NCI-H1417 treated with DMSO at 0.1 percent for 48 hours (cell line): Measurements from ENCODE around the gene RHOF.
A peak's percentile ranks its signal among the peaks of the same experiment; 100 is the strongest.

Experiments
- DNase-seq: peaks from one replicate; lab custom pipeline; 2025; lab: John Stamatoyannopoulos, UW

The RHOF gene

GRCh38 chr12:121804417-121805111 is 11.1 kb upstream of the RHOF start:
- DNase-seq, result no peak

DNA sequence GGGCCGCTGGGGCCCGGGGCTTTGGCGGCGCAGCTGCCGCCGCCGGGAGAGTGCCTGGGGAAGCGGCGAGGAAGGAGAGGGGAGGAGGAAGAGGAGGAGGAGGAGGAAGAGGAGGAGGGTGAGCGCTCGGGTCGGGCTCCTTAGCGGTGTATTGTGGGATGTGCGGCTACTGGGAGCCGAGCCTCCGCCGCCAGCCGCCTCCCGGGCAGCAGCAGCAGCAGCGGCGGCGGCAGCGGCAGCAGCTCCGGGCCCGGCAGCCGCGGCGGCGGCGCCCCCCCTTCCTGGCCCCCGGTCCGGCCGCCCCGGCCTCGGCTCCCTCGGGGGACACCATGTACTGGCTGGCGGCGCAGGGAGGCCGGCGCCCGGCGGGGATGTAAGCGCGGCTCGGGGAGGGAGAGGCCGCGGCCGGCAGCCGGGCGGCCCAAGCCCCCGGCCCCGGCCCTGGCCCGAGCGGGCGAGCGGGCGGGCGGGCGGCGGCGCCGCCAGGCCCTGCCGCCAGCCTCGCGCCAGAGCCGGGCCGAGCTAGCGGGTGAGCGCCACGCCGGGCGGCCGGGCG is 10.5 kb upstream of the RHOF start, which contains the start of gene SETD1B:
TSS of gene SETD1B (plus strand) at position 149 of the 556 bp plus-strand sequence. CDS start 729 bp downstream, outside the sequence.
- no peak for DNase-seq

DNA sequence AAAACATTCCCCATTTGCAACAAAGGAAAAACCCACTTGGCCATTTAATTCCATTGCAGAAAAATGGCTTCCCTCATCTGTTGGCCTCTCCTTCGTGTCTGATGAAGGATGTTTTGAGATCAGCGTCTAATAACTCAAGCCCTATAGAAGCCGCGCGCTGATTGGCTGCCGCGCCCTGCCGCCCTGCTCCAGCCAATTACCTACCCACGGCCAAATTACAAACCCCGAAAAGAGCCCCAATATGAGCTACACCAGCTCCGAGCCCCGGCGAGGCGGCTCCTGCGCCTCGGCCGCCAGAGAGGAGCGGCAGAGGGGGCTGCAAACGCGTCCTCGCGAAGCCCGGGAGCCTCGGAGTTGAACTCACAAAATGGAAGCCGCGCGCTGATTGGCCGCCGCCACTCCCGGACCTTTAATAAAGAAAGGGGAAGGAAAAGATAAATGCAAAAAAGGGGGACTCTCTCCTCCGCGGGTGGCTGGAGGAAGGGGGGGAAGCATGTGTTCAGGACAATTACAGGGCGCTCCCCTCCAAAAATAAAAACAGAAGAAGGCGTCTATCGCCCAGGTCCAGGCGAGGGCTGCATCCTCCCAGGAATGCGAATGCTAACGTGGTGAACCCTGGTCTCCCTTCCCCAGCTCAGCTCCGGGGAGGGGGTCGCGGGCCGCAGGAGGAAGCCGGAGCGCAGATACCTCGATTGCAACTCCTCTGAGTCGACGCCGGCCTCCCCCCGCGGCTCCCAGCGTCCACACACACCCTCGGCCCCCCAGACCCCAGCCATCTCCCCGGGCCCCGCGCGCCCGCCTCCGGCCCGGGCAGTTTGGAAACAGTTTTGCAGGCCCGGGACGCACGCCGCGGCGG is 9.6 kb upstream of the RHOF start:
- peak; percentile 96 for DNase-seq

GRCh38 chr12:121802485-121802842 is 9.0 kb upstream of the RHOF start:
- DNase-seq, result no peak

DNA sequence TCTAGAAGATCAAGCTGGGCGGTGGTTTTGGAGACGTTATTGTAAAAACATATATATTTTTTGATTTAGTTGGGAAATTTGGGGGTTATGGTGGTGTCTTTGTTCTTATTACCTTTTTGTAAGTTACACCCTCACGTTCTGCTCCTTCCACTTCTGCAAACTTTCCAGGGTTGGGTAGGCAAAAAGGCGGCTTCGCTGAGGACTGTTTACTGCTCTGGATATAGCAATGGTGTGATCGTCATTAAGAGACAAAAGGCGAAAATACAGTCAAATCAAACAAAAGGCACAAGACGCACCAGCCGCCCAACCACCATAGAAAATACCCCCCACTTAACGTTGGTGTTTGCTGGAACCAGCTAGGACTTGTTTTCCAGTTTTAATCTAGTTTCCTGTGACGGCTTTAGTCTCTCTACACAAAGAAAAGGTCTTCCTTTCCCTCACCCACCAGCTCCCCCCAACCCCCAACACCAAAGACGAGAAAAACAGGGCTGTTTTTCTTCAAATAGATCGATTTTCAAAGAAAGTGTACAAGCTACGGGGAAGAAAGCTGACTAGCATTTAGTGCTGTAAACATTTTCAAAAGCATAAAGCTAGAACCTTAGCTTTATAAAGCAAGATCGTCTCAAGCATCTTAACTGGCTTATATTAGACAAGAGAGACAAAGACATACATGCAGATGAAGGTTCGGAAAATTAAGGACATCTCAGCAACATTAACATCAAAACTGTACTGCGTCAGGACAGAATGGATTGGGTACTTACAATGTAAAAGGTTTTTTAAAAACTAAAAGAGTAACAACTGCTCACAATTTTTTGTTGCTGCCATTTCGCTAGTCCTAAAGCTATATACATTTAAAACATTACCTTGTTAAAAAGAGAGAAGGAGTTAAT is 8.4 kb upstream of the RHOF start:
- DNase-seq, result peak; percentile 37

DNA sequence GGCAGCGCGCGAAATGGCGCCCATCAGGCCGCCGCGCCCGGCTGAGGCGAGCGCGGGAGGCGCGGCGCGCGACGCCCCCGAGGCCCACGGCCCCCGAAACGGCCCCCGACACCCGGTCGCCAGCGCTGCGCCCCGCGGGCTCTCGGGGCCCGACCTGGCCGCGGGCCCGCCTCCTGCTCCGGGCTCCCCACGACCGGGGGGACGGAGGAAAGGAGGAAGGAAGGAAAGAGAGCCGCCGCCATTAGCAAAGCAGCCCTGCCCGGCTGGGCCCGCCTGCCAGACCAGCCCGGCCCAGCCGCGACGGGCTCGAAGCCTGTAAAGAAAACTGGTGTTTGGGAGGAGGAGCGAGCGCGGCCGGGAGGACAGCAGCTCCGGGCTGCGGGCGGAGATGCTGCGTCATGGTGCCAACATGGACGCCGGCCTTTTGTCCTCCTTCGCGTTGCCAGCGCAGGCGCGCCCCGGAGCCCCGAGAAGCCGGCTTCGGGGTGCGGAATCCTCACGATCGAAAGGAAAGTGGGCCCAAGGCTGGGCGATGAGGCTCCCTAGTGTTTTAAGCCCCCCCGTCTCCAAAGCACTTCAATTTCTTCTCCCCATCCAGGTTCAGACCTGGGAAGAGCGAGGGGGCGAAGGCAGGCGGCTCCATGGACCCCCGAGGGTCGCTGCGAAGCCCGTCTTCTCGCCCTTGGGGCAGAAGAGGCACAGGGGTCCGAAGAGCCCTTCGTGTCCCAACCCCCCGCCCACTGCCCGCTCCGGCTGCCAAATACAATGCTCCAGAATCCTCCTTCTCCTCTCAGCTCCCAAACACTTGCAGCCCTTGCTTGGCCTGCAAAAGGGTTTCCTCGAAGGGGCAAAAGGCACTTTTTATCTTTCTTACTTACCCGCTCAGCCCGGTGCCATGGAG is 7.5 kb upstream of the RHOF start:
- DNase-seq, result no peak

GRCh38 chr12:121799842-121800693 is 6.6 kb upstream of the RHOF start:
- no peak for DNase-seq

- peak; percentile 57 for DNase-seq
These were observed 5.8 kb upstream of the RHOF start for GRCh38 chr12:121799156-121799841.

GRCh38 chr12:121798787-121799155 is 5.3 kb upstream of the RHOF start:
- no peak for DNase-seq

GRCh38 chr12:121797937-121798786 is 4.7 kb upstream of the RHOF start:
- peak; percentile 46 for DNase-seq

DNA sequence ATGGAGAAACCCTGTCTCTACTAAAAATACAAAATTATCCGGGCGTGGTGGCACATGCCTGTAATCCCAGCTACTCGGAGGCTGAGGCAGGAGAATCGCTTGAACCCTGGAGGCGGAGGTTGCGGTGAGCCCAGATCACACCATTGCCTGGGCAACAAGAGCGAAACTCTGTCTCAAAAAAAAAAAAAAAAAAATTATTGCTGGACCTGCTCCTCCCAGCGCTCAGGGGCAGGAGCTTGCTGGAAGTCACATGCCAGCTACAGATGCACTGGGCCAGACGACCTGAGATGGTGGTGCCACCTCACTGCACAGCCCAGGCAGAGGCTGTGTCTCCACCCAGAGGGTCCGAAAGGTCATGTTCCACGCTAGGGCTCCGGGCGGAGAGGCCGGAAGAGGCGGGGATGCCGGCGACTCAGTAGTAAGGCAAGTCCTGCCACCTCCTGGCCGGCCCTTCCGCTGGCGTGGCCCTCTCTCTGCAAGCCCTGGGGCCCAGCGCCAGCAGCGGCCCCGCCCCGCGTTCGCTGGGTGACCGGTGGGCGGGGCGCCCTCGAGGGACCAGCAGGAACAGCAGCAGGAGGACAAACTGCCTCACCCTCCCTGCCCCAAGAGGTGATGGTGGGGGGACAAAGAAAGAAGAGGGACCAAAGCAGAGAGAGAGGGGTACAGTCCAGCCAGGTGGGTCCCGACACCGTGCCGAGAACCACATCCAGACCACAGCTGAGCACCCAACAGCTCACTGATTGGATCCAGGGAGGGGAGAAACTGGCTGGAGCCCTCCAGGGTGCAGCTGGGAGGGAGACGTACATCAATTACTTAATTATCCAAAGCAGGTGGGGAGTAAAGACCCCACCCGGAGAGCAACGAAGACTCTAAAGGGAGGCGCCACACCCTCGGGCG is 3.6 kb upstream of the RHOF start:
- peak; percentile 67 for DNase-seq

GRCh38 chr12:121795034-121795968 is 1.8 kb upstream of the RHOF start:
- no peak for DNase-seq

DNA sequence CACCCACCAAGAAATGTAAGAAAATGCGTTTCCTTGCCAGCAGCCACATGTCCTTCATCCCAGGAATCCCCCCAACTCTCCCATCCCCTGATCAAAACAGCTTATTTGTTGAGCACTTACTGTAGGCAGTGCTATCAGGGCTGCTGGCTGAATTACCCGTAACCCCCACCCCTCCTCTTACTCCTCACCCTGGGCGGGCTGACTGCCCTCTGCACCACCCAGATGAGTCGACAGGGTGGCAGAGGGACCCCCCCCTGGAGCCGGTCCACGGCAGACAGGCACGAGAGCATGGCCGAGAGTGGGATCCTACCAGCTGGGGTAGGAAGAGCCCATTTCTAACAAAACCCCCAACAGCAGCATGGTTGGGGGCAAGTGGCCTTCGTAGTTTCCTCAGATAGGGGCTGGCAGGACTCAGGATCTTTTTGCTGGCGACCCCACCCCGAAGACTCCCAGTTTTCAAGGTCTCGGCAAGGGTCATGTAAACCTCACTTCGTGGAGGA is 1.1 kb upstream of the RHOF start:
- DNase-seq, result no peak

GRCh38 chr12:121793838-121794533 is 498 bp upstream of the RHOF start:
- no peak for DNase-seq
